SKM-1 treated with dmso at 0.1 percent for 144 hours (cell line): ENCODE data around the gene PGM5.

Source experiments
- DNase-seq: peaks from one replicate; lab custom pipeline; 2025; ENCODE audit not compliant: unreplicated experiment; lab: John Stamatoyannopoulos, UW

PGM5 gene

DNA sequence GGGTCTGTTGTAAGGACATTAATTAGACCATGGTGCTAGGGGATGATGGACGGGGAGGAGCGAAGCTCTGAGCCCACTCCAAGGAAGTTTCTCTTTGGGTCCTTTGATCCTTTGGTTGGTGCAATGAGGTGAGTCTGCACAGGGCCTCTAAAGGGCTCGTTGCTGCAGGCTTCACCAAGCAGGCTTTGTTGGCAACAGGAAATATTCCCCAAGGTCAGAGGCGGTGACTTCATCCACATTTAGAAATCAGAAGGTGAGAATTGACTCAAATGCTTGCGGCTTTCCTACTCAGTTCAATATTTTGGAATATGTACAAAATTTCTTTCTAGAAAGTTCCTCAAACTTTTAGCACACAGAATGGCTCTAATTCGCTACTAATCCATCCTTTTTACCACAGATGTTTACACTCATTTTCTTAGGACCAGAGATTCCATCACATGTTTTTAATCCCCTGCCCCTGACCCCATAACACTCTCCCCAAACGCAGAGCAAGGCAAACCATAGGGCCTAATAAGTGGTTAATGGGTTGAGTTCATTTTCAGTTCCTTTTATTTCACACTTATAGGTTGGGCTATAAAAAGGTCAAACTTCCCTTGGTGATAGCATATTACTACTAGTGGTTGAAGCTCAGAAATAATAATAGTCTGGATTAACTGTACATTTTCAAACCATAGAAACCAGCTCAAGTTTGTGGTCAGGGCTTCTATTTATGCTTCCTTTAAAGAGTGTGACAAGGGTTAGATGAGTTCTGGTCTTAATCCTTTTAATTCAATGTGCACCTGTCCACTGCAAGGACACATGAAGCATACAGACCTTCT is 221.6 kb downstream of the PGM5 start:
- DNase-seq: no peak
